Adrenal gland (tissue), 12 donors: ENCODE results near the gene UQCC5. TPM values are rescaled to one million over a fixed set of nuclear protein-coding genes. Genes with fewer than 3 reads are reported as not detected.
A peak's percentile ranks its signal among the peaks of the same experiment; 100 is the strongest.

Source experiments
- DNase-seq, 7 donors: peaks; one replicate each; pipeline ENCODE4 v3.0.0-alpha.2; 2019 to 2020
- H3K27ac ChIP-seq, 5 donors: fragments of 200-600 bp; sonication (generic) in 4 of 5; 1 replicate in 3 of 5; 2 replicates in 2 of 5; pipeline versions ENCODE4 v1.5.1 to v1.8.0; 2016 to 2020; ENCODE audit warnings: mild to moderate bottlenecking in 1 of 5
- H3K27me3 ChIP-seq: fragments of 200-600 bp; 2 replicates; pipeline ENCODE4 v1.8.0; 2021
- H3K36me3 ChIP-seq, 2 donors: fragments of 200-600 bp; replicated peaks in 1 of 2; 1 replicate in 1 of 2; 2 replicates in 1 of 2; pipeline versions ENCODE4 v1.5.1 to v1.8.0; 2018 to 2022
- H3K4me1 ChIP-seq, 2 donors: fragments of 200-600 bp; replicated peaks in 1 of 2; 1 replicate in 1 of 2; 2 replicates in 1 of 2; pipeline versions ENCODE4 v1.5.1 to v1.8.0; 2018 to 2021
- H3K4me3 ChIP-seq, 4 donors: fragments of 200-600 bp; sonication (generic) in 3 of 4; one replicate each; pipeline ENCODE4 v1.5.1; 2016 to 2018
- H3K9me3 ChIP-seq, 3 donors: fragments of 200-600 bp; sonication (generic) in 1 of 3; replicated peaks in 1 of 3; 1 replicate in 2 of 3; 2 replicates in 1 of 3; pipeline versions ENCODE4 v1.5.1 to v1.8.0; 2016 to 2021
- CTCF ChIP-seq, 6 experiments: fragments of 450-650 bp in 4 of 6; fragments of 200-600 bp in 2 of 6; sonication (generic) in 1 of 6; IDR thresholded peaks; 1 replicate in 5 of 6; 2 replicates in 1 of 6; pipeline versions ENCODE4 v1.5.1 to v1.8.0; 2016 to 2021; ENCODE audit warnings: antibody characterized with exemption in 6 of 6, mild to moderate bottlenecking in 2 of 6, moderate library complexity in 1 of 6
- POLR2A ChIP-seq, 2 donors: fragments of 450-650 bp; IDR thresholded peaks; one replicate each; pipeline ENCODE4 v1.6.1; 2017; ENCODE audit warnings: antibody characterized with exemption in 2 of 2, mild to moderate bottlenecking in 2 of 2, moderate library complexity in 1 of 2
- WGBS, 4 donors: extraction: QIAGEN DNeasy Blood & Tissue Kit in 2 of 4; methylation state at CpG; one replicate each; pipeline versions ENCODE4 v1.1.5 to v1.1.7; 2013 to 2017; 5-methylcytosine and 5-hydroxymethylcytosine counted together
- intact Hi-C, 2 donors: fragments of 100-400 bp; cut with DNase I; formaldehyde crosslinking; loops; one replicate each; pipeline versions ENCODE4 v1.14.1 to v1.15.0; 2022 to 2023
- polyA plus RNA-seq, 3 donors: library from polyadenylated mRNA; stranded (reverse); fragments of 200-250 nt in 2 of 3; fragments of 350-450 nt in 1 of 3; fragmentation: Illumina TruSeq in 1 of 3; extraction: RNeasy Lipid Tissue Mini Kit (QIAGEN cat#74804) in 1 of 3; gene quantifications; one replicate each; pipeline ENCODE4 v1.2.3, GENCODE V29; 2013 to 2014
- small RNA-seq, 2 donors: library from RNA; depleted of rRNA; stranded (forward); fragments of <200 nt; gene quantifications; one replicate each; pipeline ENCODE3, GENCODE V24; 2016
- total RNA-seq, 9 donors: library from RNA; depleted of rRNA in 4 of 9; stranded (reverse); fragments of >200 nt in 4 of 9; fragments of 120-200 nt in 1 of 9; fragmentation: NEBNext Ultra II Directional in 1 of 9; extraction: Animal tissue kit (Norgen Biotek cat#: 25700) in 1 of 9; gene quantifications; one replicate each; pipeline versions ENCODE4 v1.1.0 to v1.2.4, GENCODE V29; 2013 to 2023
- donor health status: healthy with polysubstance abuse.
- donor health status: Bipolar disorder and iron deficiency.
- donor health status: DM: yes; HTN: yes; CAD: no.
- donor health status: DM: no; HTN: no; CAD: no.
- donor health status: DM: no; HTN: no; CAD: no.
- donor health status: DM: yes; HTN: yes; CAD: no.

UQCC5 gene
- total and polyA plus RNA-seq, 12 donors: 1.1 to 330 (median 72.3) TPM

GRCh38 chr3:52572221-52572620, 35.8 kb downstream of the UQCC5 start:
- Histone ChIP-seq H3K27me3 (no peaks in the 10 kb centered on the region), H3K36me3 (peaks cover 0 to 22% of the 10 kb centered on the region in 2 donors), H3K4me1 (peaks cover 8 to 12% of the 10 kb centered on the region in 2 donors), H3K27ac (no peak overlapping the region), H3K4me3 (no peak overlapping the region), H3K9me3 (no peaks in the 10 kb centered on the region)
- no peak for TF ChIP-seq POLR2A (IDR thresholded peaks at IDR 0.05)
- TF ChIP-seq CTCF (IDR thresholded peaks at IDR 0.05): no peak
- WGBS, 4 donors: 61 to 73% (median 68%) methylated on average over 6 of the region's 6 CpGs
- intact Hi-C loops: no loop called here
- DNase-seq: no peak

GRCh38 chr3:52574056-52574965, 37.9 kb downstream of the UQCC5 start:
- no peak for TF ChIP-seq CTCF (IDR thresholded peaks at IDR 0.05)
- intact Hi-C loops: no loop called here
- no peaks in the 10 kb centered on the region for H3K9me3 ChIP-seq
- peak overlapping the region in 3 of 5 donors; percentile 8 to 33 (median 21) for H3K27ac ChIP-seq
- no peak overlapping the region for H3K4me3 ChIP-seq
- peaks cover 8 to 18% of the 10 kb centered on the region in 2 donors for H3K4me1 ChIP-seq
- peaks cover 0 to 36% of the 10 kb centered on the region in 2 donors for H3K36me3 ChIP-seq
- H3K27me3 ChIP-seq: no peaks in the 10 kb centered on the region
- DNase-seq: no peak
- WGBS, 4 donors: 81 to 96% (median 92%) methylated on average over 6 of the region's 6 CpGs

Small RNA genes within 50 kb of the gene (small RNA-seq; reads per million reads assigned to genes)
- gene RNU6-856P (0 reads per million in 2 donors), gene RNU6ATAC16P (0 reads per million in 2 donors)

Other genes with a start within 250 kb of the UQCC5 start
- gene GLYCTK, start 248.8 kb upstream of the UQCC5 start, total RNA-seq: 10 to 100 TPM in 6 of 9 donors, 1 to 10 TPM in 3; 8.1 to 17.9 (median 13.7) TPM
- 10 to 100 TPM in 2 of 3 donors, 1 to 10 TPM in 1; 4.9 to 31.7 (median 18.0) TPM for gene GLYCTK, start 248.8 kb upstream of the UQCC5 start, polyA plus RNA-seq
- gene DNAH1, start 220.3 kb upstream of the UQCC5 start, total RNA-seq: 10 to 100 TPM in 4 of 9 donors, 1 to 10 TPM in 5; 3.8 to 14.0 (median 7.6) TPM
- gene DNAH1, start 220.3 kb upstream of the UQCC5 start, polyA plus RNA-seq: 10 to 100 TPM in 2 of 3 donors, 1 to 10 TPM in 1; 2.1 to 24.4 (median 16.6) TPM
- 100 to 1,000 TPM in 1 of 9 donors, 10 to 100 TPM in 8; 68.8 to 114 (median 89.4) TPM for gene BAP1, start 126.6 kb upstream of the UQCC5 start, total RNA-seq
- gene BAP1, start 126.6 kb upstream of the UQCC5 start, polyA plus RNA-seq: 100 to 1,000 TPM in 2 of 3 donors, 10 to 100 TPM in 1; 44.0 to 146 (median 122) TPM
- 10 to 100 TPM in 1 of 9 donors, 1 to 10 TPM in 8; 4.8 to 12.2 (median 7.2) TPM for gene PHF7, start 125.9 kb upstream of the UQCC5 start, total RNA-seq
- 10 to 100 TPM in 1 of 3 donors, 1 to 10 TPM in 2; 4.0 to 13.1 (median 4.6) TPM for gene PHF7, start 125.9 kb upstream of the UQCC5 start, polyA plus RNA-seq
- 1 to 10 TPM; 1.9 to 6.8 (median 3.0) TPM for gene SEMA3G, start 91.5 kb upstream of the UQCC5 start, total RNA-seq
- gene SEMA3G, start 91.5 kb upstream of the UQCC5 start, polyA plus RNA-seq: 1 to 10 TPM in 2 of 3 donors, under 1 TPM in 1; 0.81 to 6.4 (median 1.9) TPM
- 10 to 100 TPM in 3 of 9 donors, 1 to 10 TPM in 6; 1.1 to 42.0 (median 4.4) TPM for gene TNNC1, start 82.6 kb upstream of the UQCC5 start, total RNA-seq
- 10 to 100 TPM in 2 of 3 donors, 1 to 10 TPM in 1; 4.2 to 32.7 (median 26.7) TPM for gene TNNC1, start 82.6 kb upstream of the UQCC5 start, polyA plus RNA-seq
- 100 to 1,000 TPM in 5 of 9 donors, 10 to 100 TPM in 4; 69.5 to 145 (median 107) TPM for gene NISCH, start 81.0 kb upstream of the UQCC5 start, total RNA-seq
- 100 to 1,000 TPM in 1 of 3 donors, 10 to 100 TPM in 2; 39.4 to 186 (median 93.5) TPM for gene NISCH, start 81.0 kb upstream of the UQCC5 start, polyA plus RNA-seq
- gene STAB1, start 41.3 kb upstream of the UQCC5 start, total RNA-seq: 100 to 1,000 TPM in 8 of 9 donors, 10 to 100 TPM in 1; 30.8 to 650 (median 452) TPM
- gene STAB1, start 41.3 kb upstream of the UQCC5 start, polyA plus RNA-seq: 1,000 to 10,000 TPM in 1 of 3 donors, 100 to 1,000 TPM in 1, 10 to 100 TPM in 1; 33.9 to 1,593 (median 996) TPM
- 100 to 1,000 TPM in 3 of 9 donors, 10 to 100 TPM in 6; 48.6 to 180 (median 71.3) TPM for gene NT5DC2, start 2.7 kb upstream of the UQCC5 start, total RNA-seq
- gene NT5DC2, start 2.7 kb upstream of the UQCC5 start, polyA plus RNA-seq: 100 to 1,000 TPM in 2 of 3 donors, 10 to 100 TPM in 1; 91.9 to 384 (median 176) TPM
- gene PBRM1, start 149.3 kb downstream of the UQCC5 start, total RNA-seq: 100 to 1,000 TPM in 1 of 9 donors, 10 to 100 TPM in 8; 32.9 to 108 (median 48.8) TPM
- gene PBRM1, start 149.3 kb downstream of the UQCC5 start, polyA plus RNA-seq: 10 to 100 TPM in 2 of 3 donors, 1 to 10 TPM in 1; 4.2 to 23.4 (median 10.2) TPM
- gene GNL3, start 149.4 kb downstream of the UQCC5 start, total RNA-seq: 10 to 100 TPM; 23.5 to 87.0 (median 54.2) TPM
- 100 to 1,000 TPM in 1 of 3 donors, 10 to 100 TPM in 2; 71.8 to 229 (median 95.2) TPM for gene GNL3, start 149.4 kb downstream of the UQCC5 start, polyA plus RNA-seq
- gene GLT8D1, start 169.2 kb downstream of the UQCC5 start, total RNA-seq: 100 to 1,000 TPM in 1 of 9 donors, 10 to 100 TPM in 8; 53.4 to 151 (median 65.5) TPM
- gene GLT8D1, start 169.2 kb downstream of the UQCC5 start, polyA plus RNA-seq: 10 to 100 TPM; 49.1 to 98.9 (median 52.5) TPM
- 100 to 1,000 TPM; 114 to 409 (median 138) TPM for gene SPCS1, start 169.5 kb downstream of the UQCC5 start, total RNA-seq
- gene SPCS1, start 169.5 kb downstream of the UQCC5 start, polyA plus RNA-seq: 100 to 1,000 TPM in 1 of 3 donors, 10 to 100 TPM in 2; 42.2 to 259 (median 73.4) TPM
- gene NEK4, start 234.3 kb downstream of the UQCC5 start, total RNA-seq: 10 to 100 TPM; 21.3 to 43.9 (median 30.3) TPM
- 10 to 100 TPM in 1 of 3 donors, 1 to 10 TPM in 2; 4.9 to 16.5 (median 8.0) TPM for gene NEK4, start 234.3 kb downstream of the UQCC5 start, polyA plus RNA-seq
- gene ITIH1, start 241.0 kb downstream of the UQCC5 start, total RNA-seq: 1 to 10 TPM in 3 of 9 donors, under 1 TPM in 2, not detected in 4; 0.28 to 1.9 (median 1.3) TPM
- under 1 TPM; 0.34 to 0.60 (median 0.40) TPM for gene ITIH1, start 241.0 kb downstream of the UQCC5 start, polyA plus RNA-seq